BJ (cell line): ENCODE measurements around the gene SPATA25. TPM values are rescaled to one million over a fixed set of nuclear protein-coding genes. Genes with fewer than 3 reads are reported as not detected.
"Not testable (repeated sequence)": the region's sequence is repeated elsewhere in the genome, so short reads cannot be mapped to it uniquely, and the experiment has no call there.

Source experiments
- CTCF ChIA-PET: fragments of 350-600 bp; formaldehyde crosslinking; extraction: SDS; loops from one replicate; lab custom pipeline; 2021; ENCODE audit warnings: antibody characterized with exemption, inconsistent platforms; lab: Yijun Ruan, JAX
- POLR2A ChIA-PET: fragments of 300-600 bp; sonication (Branson Sonifier 250); formaldehyde crosslinking; extraction: SDS; loops from one replicate; lab custom pipeline; 2021; ENCODE audit warnings: antibody characterized with exemption; lab: Charles Lee
- DNase-seq: peaks from one replicate; pipeline ENCODE4 v3.0.0-alpha.2; 2011; ENCODE audit warnings: low read depth
- H3K27me3 ChIP-seq: 2 replicates; pipeline ENCODE4 v1.6.0; 2011; ENCODE audit warnings: low read length; ENCODE audit not compliant: control insufficient read depth, insufficient read depth
- H3K36me3 ChIP-seq: 2 replicates; pipeline ENCODE4 v1.5.1; 2011; ENCODE audit warnings: low read length; ENCODE audit not compliant: control insufficient read depth, insufficient read depth
- H3K4me3 ChIP-seq: 2 replicates; pipeline ENCODE4 v1.5.1; 2011; ENCODE audit warnings: low read depth, mild to moderate bottlenecking, control low read depth, low read length
- CTCF ChIP-seq: IDR thresholded peaks from 2 replicates; pipeline ENCODE4 v1.5.1; 2011; ENCODE audit warnings: low read depth, mild to moderate bottlenecking, control low read depth, inconsistent platforms, low read length, moderate library complexity; ENCODE audit not compliant: insufficient read depth
- polyA plus RNA-seq: library from polyadenylated mRNA; depleted of rRNA; stranded (reverse); fragments of >200 nt; gene quantifications from 2 replicates; pipeline ENCODE4 v1.2.3, GENCODE V29; 2011

SPATA25 gene
- polyA plus RNA-seq, 1 experiment: 0.66 TPM

GRCh38 chr20:45933266-45934045 lies 46.0 kb upstream of the SPATA25 start:
- no peaks in the 10 kb centered on the region for H3K27me3 ChIP-seq
- no peak; the same call in 1 of the 2 replicates for TF ChIP-seq CTCF
- H3K36me3 ChIP-seq: peaks cover 2% of the 10 kb centered on the region
- no peak for DNase-seq
- POLR2A ChIA-PET: interaction anchor here (0.6 to 0.7 kb wide), 2 partner anchors 14 to 15 kb away, joined by 3 to 6 read pairs; no protein-coding TSS in a partner anchor
- CTCF ChIA-PET: interaction anchor here (0.6 to 2.6 kb wide), 5 partner anchors 36 to 1266 kb away, joined by 3 to 11 read pairs (median 8); no protein-coding TSS in a partner anchor
- H3K4me3 ChIP-seq: peak overlapping the region; percentile 63

GRCh38 chr20:45931680-45932079 lies 44.3 kb upstream of the SPATA25 start:
- H3K4me3 ChIP-seq, DNase-seq: not testable (repeated sequence)
- CTCF ChIA-PET: interaction anchor here (1.2 kb wide), 1 partner anchor 42 kb away, joined by 4 read pairs; no protein-coding TSS in a partner anchor

GRCh38 chr20:45927071-45927878 lies 39.9 kb upstream of the SPATA25 start:
- Histone ChIP-seq H3K4me3 (no peak overlapping the region), H3K27me3 (no peaks in the 10 kb centered on the region), H3K36me3 (no peaks in the 10 kb centered on the region)
- ChIA-PET POLR2A (no interaction called here), CTCF (interaction anchor here (0.6 to 3.3 kb wide), 4 partner anchors 36 to 129 kb away, joined by 3 to 12 read pairs (median 3); partner anchors contain the start of genes CTSA and NEURL2)
- TF ChIP-seq CTCF: no peak
- no peak for DNase-seq

More at GRCh38 chr20:45931680-45932079, 44.3 kb upstream of the SPATA25 start:
- POLR2A ChIA-PET, H3K36me3 ChIP-seq, H3K27me3 ChIP-seq: not testable (repeated sequence)

GRCh38 chr20:45926731-45927070 lies 39.3 kb upstream of the SPATA25 start:
- TF ChIP-seq CTCF: no peak
- POLR2A ChIA-PET: no interaction called here
- H3K27me3 ChIP-seq: no peaks in the 10 kb centered on the region
- H3K4me3 ChIP-seq: no peak overlapping the region
- H3K36me3 ChIP-seq: no peaks in the 10 kb centered on the region
- CTCF ChIA-PET: interaction anchor here (0.6 to 3.3 kb wide), 3 partner anchors 36 to 71 kb away, joined by 3 to 12 read pairs (median 3); partner anchors contain the start of genes CTSA and NEURL2
- DNase-seq: no peak

- no peaks in the 10 kb centered on the region for H3K36me3 ChIP-seq
- TF ChIP-seq CTCF: no peak
- ChIA-PET POLR2A (interaction anchor here (0.7 kb wide), 1 partner anchor 9 kb away, joined by 3 read pairs; no protein-coding TSS in a partner anchor), CTCF (interaction anchor here (0.7 to 3.3 kb wide), 2 partner anchors 35 to 70 kb away, joined by 3 to 12 read pairs; partner anchors contain the start of genes CTSA and NEURL2)
- H3K27me3 ChIP-seq: no peaks in the 10 kb centered on the region
- no peak for DNase-seq
- H3K4me3 ChIP-seq: no peak overlapping the region
These were observed 38.5 kb upstream of the SPATA25 start for GRCh38 chr20:45925821-45926506.
